NCI-H2196 (cell line): ENCODE data around the gene GPRASP1.
"Not testable (repeated sequence)": the region's sequence is repeated elsewhere in the genome, so short reads cannot be mapped to it uniquely, and the experiment has no call there.

Experiments
- DNase-seq: peaks from one replicate; lab custom pipeline; 2025; ENCODE audit not compliant: unreplicated experiment; lab: John Stamatoyannopoulos, UW

Gene GPRASP1

GRCh38 chrX:102651242-102652011 lies at the start of gene GPRASP1:
TSS of gene GPRASP1 (plus strand) at chrX:102651483. CDS start at chrX:102653914, 2,431 bp downstream.
- DNase-seq, result no peak

- DNase-seq, result no peak
These were observed 47.0 kb upstream of the GPRASP1 start for GRCh38 chrX:102604327-102604726.

GRCh38 chrX:102606115-102606514 lies 45.2 kb upstream of the GPRASP1 start:
- no peak for DNase-seq

GRCh38 chrX:102610905-102611304 lies 40.4 kb upstream of the GPRASP1 start:
- no peak for DNase-seq

- no peak for DNase-seq
These were observed 27.2 kb upstream of the GPRASP1 start for GRCh38 chrX:102624105-102624504.

GRCh38 chrX:102627640-102628039 lies 23.6 kb upstream of the GPRASP1 start:
- no peak for DNase-seq

GRCh38 chrX:102637561-102637960 lies 13.7 kb upstream of the GPRASP1 start:
- DNase-seq, result no peak

- DNase-seq, result no peak
These were observed 411 bp upstream of the GPRASP1 start for GRCh38 chrX:102650903-102651241.

- no peak for DNase-seq
These were observed 877 bp downstream of the GPRASP1 start for GRCh38 chrX:102652031-102652688.

- DNase-seq, result no peak
These were observed 3.4 kb downstream of the GPRASP1 start for GRCh38 chrX:102654696-102655095.

- no peak for DNase-seq
These were observed 7.3 kb downstream of the GPRASP1 start for GRCh38 chrX:102658556-102658955.

- DNase-seq, result peak; percentile 66
These were observed 8.8 kb downstream of the GPRASP1 start for GRCh38 chrX:102659790-102660757.

- DNase-seq, result not testable (repeated sequence)
These were observed 12.5 kb downstream of the GPRASP1 start for GRCh38 chrX:102663820-102664219.

- DNase-seq, result not testable (repeated sequence)
These were observed 15.8 kb downstream of the GPRASP1 start for GRCh38 chrX:102667034-102667433.

- no peak for DNase-seq
These were observed 18.2 kb downstream of the GPRASP1 start for GRCh38 chrX:102669526-102669925.

GRCh38 chrX:102672856-102673255 lies 21.6 kb downstream of the GPRASP1 start:
- no peak for DNase-seq

GRCh38 chrX:102677479-102677878 lies 26.2 kb downstream of the GPRASP1 start:
- not testable (repeated sequence) for DNase-seq

GRCh38 chrX:102684772-102685520 lies 33.7 kb downstream of the GPRASP1 start:
- no peak for DNase-seq

- no peak for DNase-seq
These were observed 43.5 kb downstream of the GPRASP1 start for GRCh38 chrX:102694749-102695148.

GRCh38 chrX:102696306-102696705 lies 45.0 kb downstream of the GPRASP1 start:
- no peak for DNase-seq

GRCh38 chrX:102697494-102697893 lies 46.2 kb downstream of the GPRASP1 start:
- no peak for DNase-seq
